ENCODE measurements around the gene DTNBP1. TPM values are rescaled to one million over a fixed set of nuclear protein-coding genes. Genes with fewer than 3 reads are reported as not detected.

DTNBP1 gene
- total and polyA plus RNA-seq, 4 donors, result 3.1 to 6.0 (median 4.3) TPM

DNA sequence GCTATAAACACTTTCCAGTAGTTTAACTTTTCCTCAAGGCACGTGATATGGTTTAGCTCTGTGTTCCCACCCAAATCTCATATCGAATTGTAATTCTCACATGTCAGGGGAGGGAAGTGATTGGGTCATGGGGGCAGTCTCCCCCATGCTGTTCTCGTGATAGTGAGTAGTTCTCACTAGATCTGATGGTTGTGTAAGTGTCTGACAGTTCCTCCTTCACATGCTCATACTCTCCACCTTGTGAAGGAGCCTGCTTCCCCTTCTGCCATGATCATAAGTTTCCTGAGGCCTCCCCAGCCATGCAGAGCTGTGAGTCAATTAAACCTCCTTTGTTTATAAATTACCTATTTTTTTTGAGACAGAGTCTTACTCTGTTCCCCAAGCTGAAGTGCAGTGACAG is 127.9 kb downstream of the DTNBP1 start (continued):
- TF ChIP-seq RXRA (IDR thresholded peaks at IDR 0.05) (no peak), HNF4A (conservative IDR thresholded peaks at IDR 0.05) (no peak), HNF4G (IDR thresholded peaks at IDR 0.05) (no peak), EGR1 (IDR thresholded peaks at IDR 0.05; ENCODE audit: low read depth in 2 of 2) (no peak)

DNA sequence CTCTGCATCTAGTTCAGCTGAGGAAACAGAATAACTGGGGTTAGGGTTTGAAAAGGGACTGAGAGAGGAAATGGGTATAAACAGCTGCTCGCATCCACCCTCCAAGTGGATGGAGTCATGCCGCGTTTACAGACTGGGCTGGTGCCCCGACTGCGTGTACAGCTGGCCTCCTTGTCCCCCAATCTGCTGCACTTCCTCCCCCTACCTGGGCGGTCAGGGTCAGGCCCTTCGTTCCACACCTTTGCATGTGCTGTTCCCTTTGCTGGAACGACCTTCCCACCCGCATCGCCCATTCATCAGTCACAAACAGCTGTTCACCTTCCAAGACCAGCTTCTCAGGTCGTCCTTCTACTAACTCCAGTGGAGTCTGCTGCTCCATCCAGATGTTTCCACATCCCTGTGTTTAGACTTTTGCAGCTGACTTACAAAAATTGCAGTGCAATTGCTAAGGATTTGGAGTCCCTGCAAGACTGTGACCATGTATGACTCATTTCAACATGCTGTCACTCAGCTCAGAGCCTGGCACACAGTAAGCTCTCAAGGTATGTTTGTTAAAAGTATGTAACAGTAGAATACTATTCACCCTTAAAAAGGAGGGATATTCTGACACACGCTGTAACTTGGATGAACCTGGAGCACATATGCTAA is 129.3 kb downstream of the DTNBP1 start:
- peak; percentile 17 for DNase-seq (ENCODE audit: low spot score)
- no peak for TF ChIP-seq FOXA1 (IDR thresholded peaks at IDR 0.05)
- Histone ChIP-seq H3K4me1 (ENCODE audit: control insufficient read depth in 4 of 4, insufficient read depth in 4 of 4, low read length in 3 of 4) (no peaks in the 10 kb centered on the region), H3K9me3 (ENCODE audit: control insufficient read depth in 4 of 4, low read length in 3 of 4) (no peaks in the 10 kb centered on the region), H3K27ac (ENCODE audit: low read depth in 1 of 2, low read length in 2 of 2) (no peak overlapping the region), H3K27me3 (ENCODE audit: control insufficient read depth in 4 of 4, insufficient read depth in 4 of 4, low read length in 3 of 4) (no peaks in the 10 kb centered on the region), H3K36me3 (ENCODE audit: control insufficient read depth in 4 of 4, insufficient read depth in 3 of 4, low read depth in 1 of 4, low read length in 3 of 4) (peaks cover 0 to 10% (median under 1%) of the 10 kb centered on the region in 4 donors), H3K9ac (ENCODE audit: low read depth in 1 of 2, low read length in 2 of 2) (no peak overlapping the region), H3K4me3 (ENCODE audit: low read depth in 1 of 3, low read length in 3 of 3) (no peak overlapping the region)
- 89% methylated on average over 12 of the region's 12 CpGs for WGBS

DNA sequence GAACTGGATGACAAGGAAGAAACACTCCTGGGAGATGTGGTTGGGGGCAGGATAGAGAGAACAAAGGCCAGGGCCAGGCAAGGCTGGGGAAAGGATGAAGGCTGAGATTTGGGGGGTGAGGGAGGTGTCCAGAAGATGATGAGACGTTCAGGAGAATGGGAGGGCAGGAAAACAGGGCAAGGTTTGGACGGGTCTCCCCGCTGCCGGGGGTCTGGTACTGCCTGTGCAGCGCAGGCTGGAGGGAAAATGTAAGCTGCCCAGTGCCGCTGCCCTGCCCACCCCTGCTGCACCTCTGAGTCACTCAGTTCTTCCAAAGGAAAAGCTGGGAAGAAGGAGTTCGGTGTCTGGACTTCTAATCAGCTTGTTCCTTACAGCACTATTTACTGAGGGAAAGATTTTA is 130.9 kb downstream of the DTNBP1 start:
- H3K9ac ChIP-seq (ENCODE audit: low read depth in 1 of 2, low read length in 2 of 2), result no peak overlapping the region
- no peak overlapping the region for H3K27ac ChIP-seq (ENCODE audit: low read depth in 1 of 2, low read length in 2 of 2)
- H3K27me3 ChIP-seq (ENCODE audit: control insufficient read depth in 4 of 4, insufficient read depth in 4 of 4, low read length in 3 of 4), result no peaks in the 10 kb centered on the region
- no peak overlapping the region for H3K4me3 ChIP-seq (ENCODE audit: low read depth in 1 of 3, low read length in 3 of 3)
- WGBS, result 96% methylated on average over 7 of the region's 7 CpGs
- no peaks in the 10 kb centered on the region for H3K4me1 ChIP-seq (ENCODE audit: control insufficient read depth in 4 of 4, insufficient read depth in 4 of 4, low read length in 3 of 4)
- no peak for DNase-seq (ENCODE audit: low spot score)
- H3K9me3 ChIP-seq (ENCODE audit: control insufficient read depth in 4 of 4, low read length in 3 of 4), result no peaks in the 10 kb centered on the region
- H3K36me3 ChIP-seq (ENCODE audit: control insufficient read depth in 4 of 4, insufficient read depth in 3 of 4, low read depth in 1 of 4, low read length in 3 of 4), result peaks cover 0 to 11% (median under 1%) of the 10 kb centered on the region in 4 donors
- TF ChIP-seq, protein P1, sequence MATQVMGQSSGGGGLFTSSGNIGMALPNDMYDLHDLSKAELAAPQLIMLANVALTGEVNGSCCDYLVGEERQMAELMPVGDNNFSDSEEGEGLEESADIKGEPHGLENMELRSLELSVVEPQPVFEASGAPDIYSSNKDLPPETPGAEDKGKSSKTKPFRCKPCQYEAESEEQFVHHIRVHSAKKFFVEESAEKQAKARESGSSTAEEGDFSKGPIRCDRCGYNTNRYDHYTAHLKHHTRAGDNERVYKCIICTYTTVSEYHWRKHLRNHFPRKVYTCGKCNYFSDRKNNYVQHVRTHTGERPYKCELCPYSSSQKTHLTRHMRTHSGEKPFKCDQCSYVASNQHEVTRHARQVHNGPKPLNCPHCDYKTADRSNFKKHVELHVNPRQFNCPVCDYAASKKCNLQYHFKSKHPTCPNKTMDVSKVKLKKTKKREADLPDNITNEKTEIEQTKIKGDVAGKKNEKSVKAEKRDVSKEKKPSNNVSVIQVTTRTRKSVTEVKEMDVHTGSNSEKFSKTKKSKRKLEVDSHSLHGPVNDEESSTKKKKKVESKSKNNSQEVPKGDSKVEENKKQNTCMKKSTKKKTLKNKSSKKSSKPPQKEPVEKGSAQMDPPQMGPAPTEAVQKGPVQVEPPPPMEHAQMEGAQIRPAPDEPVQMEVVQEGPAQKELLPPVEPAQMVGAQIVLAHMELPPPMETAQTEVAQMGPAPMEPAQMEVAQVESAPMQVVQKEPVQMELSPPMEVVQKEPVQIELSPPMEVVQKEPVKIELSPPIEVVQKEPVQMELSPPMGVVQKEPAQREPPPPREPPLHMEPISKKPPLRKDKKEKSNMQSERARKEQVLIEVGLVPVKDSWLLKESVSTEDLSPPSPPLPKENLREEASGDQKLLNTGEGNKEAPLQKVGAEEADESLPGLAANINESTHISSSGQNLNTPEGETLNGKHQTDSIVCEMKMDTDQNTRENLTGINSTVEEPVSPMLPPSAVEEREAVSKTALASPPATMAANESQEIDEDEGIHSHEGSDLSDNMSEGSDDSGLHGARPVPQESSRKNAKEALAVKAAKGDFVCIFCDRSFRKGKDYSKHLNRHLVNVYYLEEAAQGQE (IDR thresholded peaks at IDR 0.05), result no peak
- TF ChIP-seq, protein P2, sequence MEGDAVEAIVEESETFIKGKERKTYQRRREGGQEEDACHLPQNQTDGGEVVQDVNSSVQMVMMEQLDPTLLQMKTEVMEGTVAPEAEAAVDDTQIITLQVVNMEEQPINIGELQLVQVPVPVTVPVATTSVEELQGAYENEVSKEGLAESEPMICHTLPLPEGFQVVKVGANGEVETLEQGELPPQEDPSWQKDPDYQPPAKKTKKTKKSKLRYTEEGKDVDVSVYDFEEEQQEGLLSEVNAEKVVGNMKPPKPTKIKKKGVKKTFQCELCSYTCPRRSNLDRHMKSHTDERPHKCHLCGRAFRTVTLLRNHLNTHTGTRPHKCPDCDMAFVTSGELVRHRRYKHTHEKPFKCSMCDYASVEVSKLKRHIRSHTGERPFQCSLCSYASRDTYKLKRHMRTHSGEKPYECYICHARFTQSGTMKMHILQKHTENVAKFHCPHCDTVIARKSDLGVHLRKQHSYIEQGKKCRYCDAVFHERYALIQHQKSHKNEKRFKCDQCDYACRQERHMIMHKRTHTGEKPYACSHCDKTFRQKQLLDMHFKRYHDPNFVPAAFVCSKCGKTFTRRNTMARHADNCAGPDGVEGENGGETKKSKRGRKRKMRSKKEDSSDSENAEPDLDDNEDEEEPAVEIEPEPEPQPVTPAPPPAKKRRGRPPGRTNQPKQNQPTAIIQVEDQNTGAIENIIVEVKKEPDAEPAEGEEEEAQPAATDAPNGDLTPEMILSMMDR (IDR thresholded peaks at IDR 0.05; ENCODE audit: low read depth, low read length, missing input control), result no peak
- TF ChIP-seq GABPA (IDR thresholded peaks at IDR 0.05 in 1 of 2, conservative IDR thresholded peaks at IDR 0.05 in 1 of 2) (no peak), EGR1 (IDR thresholded peaks at IDR 0.05; ENCODE audit: low read depth in 2 of 2) (no peak), SP1 (IDR thresholded peaks at IDR 0.05) (no peak), TAF1 (conservative IDR thresholded peaks at IDR 0.05) (no peak), RAD21 (IDR thresholded peaks at IDR 0.05) (no peak)

All from liver (tissue), 9 donors.